ENCODE measurements around the gene CKAP4. TPM values are rescaled to one million over a fixed set of nuclear protein-coding genes. Genes with fewer than 3 reads are reported as not detected.

Gene CKAP4, protein sequence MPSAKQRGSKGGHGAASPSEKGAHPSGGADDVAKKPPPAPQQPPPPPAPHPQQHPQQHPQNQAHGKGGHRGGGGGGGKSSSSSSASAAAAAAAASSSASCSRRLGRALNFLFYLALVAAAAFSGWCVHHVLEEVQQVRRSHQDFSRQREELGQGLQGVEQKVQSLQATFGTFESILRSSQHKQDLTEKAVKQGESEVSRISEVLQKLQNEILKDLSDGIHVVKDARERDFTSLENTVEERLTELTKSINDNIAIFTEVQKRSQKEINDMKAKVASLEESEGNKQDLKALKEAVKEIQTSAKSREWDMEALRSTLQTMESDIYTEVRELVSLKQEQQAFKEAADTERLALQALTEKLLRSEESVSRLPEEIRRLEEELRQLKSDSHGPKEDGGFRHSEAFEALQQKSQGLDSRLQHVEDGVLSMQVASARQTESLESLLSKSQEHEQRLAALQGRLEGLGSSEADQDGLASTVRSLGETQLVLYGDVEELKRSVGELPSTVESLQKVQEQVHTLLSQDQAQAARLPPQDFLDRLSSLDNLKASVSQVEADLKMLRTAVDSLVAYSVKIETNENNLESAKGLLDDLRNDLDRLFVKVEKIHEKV
- total RNA-seq = 10 to 100 TPM; 36.2 to 98.7 (median 71.0) TPM
- polyA plus RNA-seq = 10 to 100 TPM; 13.7 to 27.3 (median 20.6) TPM
- long read RNA-seq, donor 1, transcript CKAP4-201 (2 exons, 3,093 nt) = major isoform, 11 of 11 reads
- long read RNA-seq, donor 1, partial matches to known transcripts = 0 of 11 reads
- long read RNA-seq, donor 1, other reads (novel, unspliced or antisense) = 0 of 11 reads
- long read RNA-seq, donor 2, transcript CKAP4-201 (2 exons, 3,093 nt) = major isoform, 23 of 23 reads
- long read RNA-seq, donor 2, partial matches to known transcripts = 0 of 23 reads
- long read RNA-seq, donor 2, other reads (novel, unspliced or antisense) = 0 of 23 reads
- long read RNA-seq, donor 3, transcript CKAP4-201 (2 exons, 3,093 nt) = major isoform, 14 of 14 reads
- long read RNA-seq, donor 3, partial matches to known transcripts = 0 of 14 reads
- long read RNA-seq, donor 3, other reads (novel, unspliced or antisense) = 0 of 14 reads
- long read RNA-seq, donor 4 = 0 reads
- long read RNA-seq, donor 5, transcript CKAP4-201 (2 exons, 3,093 nt) = major isoform, 44 of 44 reads
- long read RNA-seq, donor 5, partial matches to known transcripts = 0 of 44 reads
- long read RNA-seq, donor 5, other reads (novel, unspliced or antisense) = 0 of 44 reads
- long read RNA-seq, donor 6, transcript CKAP4-201 (2 exons, 3,093 nt) = major isoform, 66 of 66 reads
- long read RNA-seq, donor 6, partial matches to known transcripts = 0 of 66 reads
- long read RNA-seq, donor 6, other reads (novel, unspliced or antisense) = 0 of 66 reads
- long read RNA-seq, donor 7, transcript CKAP4-201 (2 exons, 3,093 nt) = major isoform, 20 of 20 reads
- long read RNA-seq, donor 7, partial matches to known transcripts = 0 of 20 reads
- long read RNA-seq, donor 7, other reads (novel, unspliced or antisense) = 0 of 20 reads
- long read RNA-seq, donor 8, transcript CKAP4-201 (2 exons, 3,093 nt) = major isoform, 29 of 29 reads
- long read RNA-seq, donor 8, partial matches to known transcripts = 0 of 29 reads
- long read RNA-seq, donor 8, other reads (novel, unspliced or antisense) = 0 of 29 reads
- long read RNA-seq, donor 9, transcript CKAP4-201 (2 exons, 3,093 nt) = major isoform, 11 of 11 reads
- long read RNA-seq, donor 9, partial matches to known transcripts = 0 of 11 reads
- long read RNA-seq, donor 9, other reads (novel, unspliced or antisense) = 0 of 11 reads
- long read RNA-seq, donor 10, transcript CKAP4-201 (2 exons, 3,093 nt) = major isoform, 7 of 7 reads
- long read RNA-seq, donor 10, partial matches to known transcripts = 0 of 7 reads
- long read RNA-seq, donor 10, other reads (novel, unspliced or antisense) = 0 of 7 reads

DNA sequence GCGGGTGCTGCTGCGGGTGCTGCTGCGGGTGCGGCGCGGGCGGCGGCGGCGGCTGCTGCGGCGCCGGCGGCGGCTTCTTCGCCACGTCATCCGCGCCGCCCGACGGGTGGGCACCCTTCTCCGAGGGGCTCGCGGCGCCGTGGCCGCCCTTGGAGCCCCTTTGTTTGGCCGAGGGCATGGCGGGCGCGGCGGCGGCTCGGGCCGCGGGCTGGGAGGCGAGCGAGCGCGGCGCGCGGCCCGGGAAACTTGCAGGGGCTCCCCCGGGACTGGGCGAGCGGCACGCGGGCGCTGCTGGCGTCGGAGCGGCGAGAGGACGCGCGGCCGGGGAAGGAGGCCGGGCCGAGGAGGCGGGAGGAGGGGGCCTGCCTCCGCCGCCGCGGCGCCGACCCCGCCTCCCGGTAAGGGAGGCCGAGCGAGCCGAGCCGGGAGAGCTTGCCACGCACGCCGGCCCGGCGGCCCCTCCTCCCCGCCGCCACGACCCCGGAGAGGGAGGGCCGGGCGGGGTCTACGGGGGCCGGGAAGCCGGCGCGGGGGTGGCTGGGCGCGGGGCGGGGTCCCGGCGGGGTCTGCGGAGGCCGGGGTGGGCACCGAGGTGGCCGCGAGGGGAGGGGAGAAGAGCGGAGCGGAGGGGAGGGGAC is at the start of gene CKAP4:
TSS of gene CKAP4 (minus strand) at position 347 of the 638 bp plus-strand sequence. CDS start at position 178, 169 bp downstream.
- Histone ChIP-seq H3K36me3 (peaks cover 0 to 18% (median 6%) of the 10 kb centered on the region in 4 donors), H3K4me1 (peaks cover 32 to 62% (median 49%) of the 10 kb centered on the region in 4 donors), H3K4me3 (peak within 1 kb of the TSS; percentile 74 to 91 (median 88)), H3K9me3 (no peaks in the 10 kb centered on the region), H3K27ac (peak within 1 kb of the TSS; percentile 89 to 99 (median 99)), H3K27me3 (no peaks in the 10 kb centered on the region)
- 0 to 2% (median 0%) methylated on average over 2 to 92 of the region's 102 CpGs for WGBS, 5 donors
- TF ChIP-seq, protein P1, sequence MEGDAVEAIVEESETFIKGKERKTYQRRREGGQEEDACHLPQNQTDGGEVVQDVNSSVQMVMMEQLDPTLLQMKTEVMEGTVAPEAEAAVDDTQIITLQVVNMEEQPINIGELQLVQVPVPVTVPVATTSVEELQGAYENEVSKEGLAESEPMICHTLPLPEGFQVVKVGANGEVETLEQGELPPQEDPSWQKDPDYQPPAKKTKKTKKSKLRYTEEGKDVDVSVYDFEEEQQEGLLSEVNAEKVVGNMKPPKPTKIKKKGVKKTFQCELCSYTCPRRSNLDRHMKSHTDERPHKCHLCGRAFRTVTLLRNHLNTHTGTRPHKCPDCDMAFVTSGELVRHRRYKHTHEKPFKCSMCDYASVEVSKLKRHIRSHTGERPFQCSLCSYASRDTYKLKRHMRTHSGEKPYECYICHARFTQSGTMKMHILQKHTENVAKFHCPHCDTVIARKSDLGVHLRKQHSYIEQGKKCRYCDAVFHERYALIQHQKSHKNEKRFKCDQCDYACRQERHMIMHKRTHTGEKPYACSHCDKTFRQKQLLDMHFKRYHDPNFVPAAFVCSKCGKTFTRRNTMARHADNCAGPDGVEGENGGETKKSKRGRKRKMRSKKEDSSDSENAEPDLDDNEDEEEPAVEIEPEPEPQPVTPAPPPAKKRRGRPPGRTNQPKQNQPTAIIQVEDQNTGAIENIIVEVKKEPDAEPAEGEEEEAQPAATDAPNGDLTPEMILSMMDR (IDR thresholded peaks at IDR 0.05) = no peak
- TF ChIP-seq POLR2AphosphoS5 (IDR thresholded peaks at IDR 0.05) (peak in 2 of 3 donors; percentile 49 to 65), EP300 (IDR thresholded peaks at IDR 0.05) (no peak)
- intact Hi-C loops (cut with DNase I; ENCODE audit: low total_unique reads) = no loop called here
- peak; percentile 83 to 96 for DNase-seq

DNA sequence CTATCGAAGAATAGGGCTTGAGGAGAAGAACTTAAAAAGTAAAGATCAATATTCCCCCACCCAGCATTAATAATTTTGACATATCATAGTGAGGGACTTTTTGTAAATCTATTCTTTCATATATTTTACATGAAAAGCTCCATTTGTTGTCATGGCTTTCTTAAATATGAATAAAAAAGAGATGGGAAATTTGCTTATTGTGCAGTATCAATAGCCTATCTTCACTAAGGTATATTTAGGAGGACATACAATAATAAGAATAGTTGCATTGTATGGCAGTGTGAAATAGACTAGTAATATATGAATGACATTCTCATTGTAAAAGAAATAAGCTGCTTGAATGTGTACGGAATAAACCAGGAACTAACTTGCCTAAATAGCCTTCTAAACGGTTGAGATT is 49.3 kb upstream of the CKAP4 start:
- no peaks in the 10 kb centered on the region for H3K9me3 ChIP-seq
- WGBS, 5 donors = 76 to 85% (median 77%) methylated on average over 3 of the region's 3 CpGs
- H3K36me3 ChIP-seq = no peaks in the 10 kb centered on the region
- H3K4me1 ChIP-seq = peaks cover 7 to 33% (median 28%) of the 10 kb centered on the region in 4 donors
- no peak for DNase-seq
- no peak overlapping the region for H3K4me3 ChIP-seq
- intact Hi-C loops (cut with DNase I; ENCODE audit: low total_unique reads) = no loop called here
- TF ChIP-seq POLR2AphosphoS5 (IDR thresholded peaks at IDR 0.05) = no peak
- TF ChIP-seq, protein P1 (IDR thresholded peaks at IDR 0.05) = no peak
- no peak for TF ChIP-seq POLR2A (IDR thresholded peaks at IDR 0.05)
- TF ChIP-seq EP300 (IDR thresholded peaks at IDR 0.05) = no peak
- no peak overlapping the region for H3K27ac ChIP-seq
- no peaks in the 10 kb centered on the region for H3K27me3 ChIP-seq

DNA sequence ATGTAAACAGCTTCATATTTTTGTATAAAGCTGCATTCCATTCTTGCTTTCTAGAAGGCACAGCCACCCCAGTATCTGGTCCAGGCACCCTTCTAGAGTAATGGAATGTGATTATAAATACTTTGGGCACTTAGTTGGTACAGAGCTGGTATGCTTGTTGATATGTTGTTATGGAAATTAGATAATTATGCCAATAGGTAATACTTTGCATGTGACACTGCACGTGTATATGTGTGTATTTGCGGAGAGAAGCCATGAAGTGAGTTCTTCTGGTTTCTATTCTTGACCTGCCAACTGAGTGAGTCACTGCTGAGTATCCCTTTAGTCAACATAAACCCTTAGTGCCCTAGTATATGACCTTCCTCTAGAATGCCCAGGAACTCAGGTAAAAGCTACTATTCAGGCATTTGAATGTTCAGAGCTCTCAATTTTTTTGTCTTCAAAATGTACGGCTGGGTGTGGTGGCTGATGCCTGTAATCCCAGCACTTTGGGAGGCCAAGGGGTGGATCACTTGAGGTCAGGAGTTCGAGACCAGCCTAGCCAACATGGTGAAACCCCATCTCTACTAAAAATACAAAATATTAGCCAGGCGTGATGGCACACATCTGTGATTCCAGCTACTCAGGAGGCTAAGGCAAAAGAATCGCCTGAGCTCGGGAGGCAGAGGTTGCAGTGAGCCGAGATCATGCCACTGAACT is 48.5 kb upstream of the CKAP4 start:
- Histone ChIP-seq H3K9me3 (no peaks in the 10 kb centered on the region), H3K27ac (peak overlapping the region in 3 of 5 donors; percentile 38 to 75 (median 61)), H3K27me3 (no peaks in the 10 kb centered on the region), H3K4me1 (peaks cover 3 to 30% (median 25%) of the 10 kb centered on the region in 4 donors), H3K4me3 (no peak overlapping the region), H3K36me3 (no peaks in the 10 kb centered on the region)
- WGBS, 5 donors = 78 to 81% (median 79%) methylated on average over 8 of the region's 8 CpGs
- peak in 1 of 2 donors; percentile 55 for DNase-seq
- peak in 1 of 3 donors; percentile 65 for TF ChIP-seq POLR2AphosphoS5 (IDR thresholded peaks at IDR 0.05)
- TF ChIP-seq, protein P1 (IDR thresholded peaks at IDR 0.05) = no peak
- intact Hi-C loops (cut with DNase I; ENCODE audit: low total_unique reads) = no loop called here

Data from stomach (tissue), 19 donors.